ENCODE measurements around the gene ATP4A.

DNA sequence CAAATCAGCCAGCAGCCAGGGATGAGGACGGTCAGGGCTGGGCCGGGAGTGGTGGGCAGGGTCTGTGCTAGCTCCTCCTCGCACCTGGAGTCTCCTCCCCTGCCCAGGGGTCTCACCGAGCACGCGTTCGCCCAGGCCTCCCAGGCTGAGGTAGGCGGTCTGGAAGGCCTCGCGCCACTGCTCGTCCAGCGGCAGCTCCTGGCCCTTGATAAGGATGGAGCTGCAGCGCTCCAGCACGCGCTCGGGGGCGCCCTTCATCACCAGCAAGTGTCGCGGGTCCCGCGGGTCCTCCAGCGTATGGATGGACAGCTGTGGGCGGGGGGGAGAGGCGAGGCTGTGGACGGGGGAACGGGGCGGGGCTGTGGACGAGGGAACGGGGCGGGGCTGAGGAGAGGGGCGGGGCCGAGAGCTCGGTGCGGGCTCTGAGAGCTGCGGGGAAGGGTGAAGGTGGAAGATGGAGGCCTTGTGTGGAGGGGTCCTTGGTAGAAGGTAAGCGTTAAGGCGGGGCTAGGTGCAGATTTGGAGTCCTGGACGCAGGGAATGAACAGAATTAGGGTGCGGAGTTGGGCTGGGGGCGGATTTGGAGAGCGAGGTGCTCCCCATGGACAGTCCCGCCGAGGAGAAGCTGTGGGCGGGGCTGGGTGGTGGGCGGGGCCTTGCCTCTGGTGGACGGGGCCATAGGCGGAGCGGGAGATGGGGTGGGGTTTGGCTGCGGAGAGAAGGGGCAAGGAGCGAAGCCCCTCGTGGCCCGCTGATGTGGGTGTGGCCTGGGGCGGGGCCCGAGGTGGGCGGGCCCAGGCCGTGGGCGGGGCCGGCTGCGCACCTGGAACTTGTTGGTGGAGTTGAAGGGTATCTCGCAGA lies 5.7 kb downstream of the ATP4A start:
- no peak for TF ChIP-seq POLR2AphosphoS5 (IDR thresholded peaks at IDR 0.05; ENCODE audit: low read depth, low read length)
- TF ChIP-seq TAF1 (IDR thresholded peaks at IDR 0.05; ENCODE audit: low read depth, low read length) = no peak
- TF ChIP-seq POLR2A (IDR thresholded peaks at IDR 0.05; ENCODE audit: low read depth, low read length) = no peak
